Measurements from ENCODE around the gene MEGF11. TPM values are rescaled to one million over a fixed set of nuclear protein-coding genes. Genes with fewer than 3 reads are reported as not detected.

Gene MEGF11
- total RNA-seq, 1 experiment from 2014 or later, result 2.3 TPM

DNA sequence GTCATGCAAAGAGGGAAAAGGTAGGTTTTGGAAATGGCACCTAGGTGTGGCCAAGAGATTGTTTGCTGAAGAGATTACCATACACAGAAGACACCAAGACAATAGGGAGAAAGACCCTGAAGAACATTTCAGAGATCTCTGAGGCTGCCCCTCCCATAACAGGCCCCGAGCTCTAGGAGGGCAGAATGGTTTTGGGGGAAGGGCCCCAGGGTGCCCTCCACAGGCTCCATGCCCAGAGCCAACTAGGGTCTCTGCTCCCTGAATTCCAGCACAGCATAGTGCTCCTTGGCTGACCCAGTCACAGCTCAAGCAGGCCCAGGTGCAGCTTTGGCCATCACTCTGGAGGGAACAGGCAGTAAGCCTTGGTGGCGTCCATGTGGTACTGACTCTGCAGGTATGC lies 220.4 kb downstream of the MEGF11 start:
- POLR2A ChIA-PET, result no interaction called here
- no peak for TF ChIP-seq CBX3 (IDR thresholded peaks at IDR 0.05; ENCODE audit: low read depth)
- TF ChIP-seq POLR2A (IDR thresholded peaks at IDR 0.05; ENCODE audit: borderline replicate concordance, extremely low read depth, insufficient read depth, insufficient read length), result no peak
- no peak for TF ChIP-seq YY1 (IDR thresholded peaks at IDR 0.05; ENCODE audit: extremely low read depth, insufficient replicate concordance, low read depth, low read length)
- CTCF ChIA-PET, result no interaction called here
- no peaks in the 10 kb centered on the region for H3K36me3 ChIP-seq (ENCODE audit: control insufficient read depth in 1 of 2, insufficient read depth in 2 of 2, low read length in 2 of 2)
- no peak overlapping the region for H2AFZ ChIP-seq (ENCODE audit: low read depth, low read length, poor library complexity, severe bottlenecking)
- H3K79me2 ChIP-seq (ENCODE audit: insufficient read depth, low read length), result no peaks in the 10 kb centered on the region
- H3K4me1 ChIP-seq (ENCODE audit: control insufficient read depth in 1 of 2, insufficient read depth in 2 of 2, low read length in 2 of 2), result peaks cover 0 to 11% of the 10 kb centered on the region in 2 experiments; a peak in 2 of 4 replicates
- no peak for DNase-seq (ENCODE audit: low read depth, low spot score)
- H3K9me3 ChIP-seq (ENCODE audit: control insufficient read depth in 1 of 2, insufficient read depth in 1 of 2, low read depth in 1 of 2, low read length in 2 of 2), result no peaks in the 10 kb centered on the region; a peak in 1 of 4 replicates
- no peak for ATAC-seq
- BruUV-seq (replicated peaks), result no TSS peak
- H3K9me2 ChIP-seq (ENCODE audit: insufficient read depth), result no peaks in the 10 kb centered on the region
- intact Hi-C loops (cut with micrococcal nuclease), result no loop called here
- no peaks in the 10 kb centered on the region for H3K27me3 ChIP-seq (ENCODE audit: insufficient read depth, low read length)
- RAD21 ChIA-PET (ENCODE audit: low non-redundant PET in 1 of 2, low total read pairs in 2 of 2, uncharacterized antibody in 2 of 2, unreplicated experiment in 2 of 2), result no interaction called here
- no peak overlapping the region for H3K9ac ChIP-seq (ENCODE audit: low read length)
- no peak overlapping the region for H3K4me3 ChIP-seq (replicated peaks in 1 of 2; ENCODE audit: low read depth in 1 of 2, low read length in 2 of 2)
- H3K27ac ChIP-seq (ENCODE audit: low read depth, low read length), result no peak overlapping the region
- no peak overlapping the region for H3K4me2 ChIP-seq (ENCODE audit: low read length)
- H4K20me1 ChIP-seq (ENCODE audit: insufficient read depth), result no peaks in the 10 kb centered on the region

DNA sequence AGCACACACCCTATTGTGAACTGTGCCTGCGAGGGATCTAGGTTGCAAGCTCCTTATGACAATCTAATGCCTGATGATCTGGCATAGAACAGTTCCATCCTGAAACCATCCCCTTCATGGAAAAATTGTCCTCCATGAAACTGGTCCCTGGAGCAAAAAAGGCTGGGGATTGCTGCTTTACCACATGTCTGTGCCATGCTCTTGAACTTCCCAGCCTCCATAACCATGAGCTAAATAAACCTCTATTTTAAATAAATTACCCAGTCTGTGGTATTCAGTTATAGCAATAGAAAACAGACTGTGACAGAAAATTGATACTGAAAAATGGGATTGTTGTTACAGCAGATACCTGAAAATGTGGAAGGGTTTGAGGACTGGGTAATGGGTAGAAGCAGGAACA lies 221.5 kb downstream of the MEGF11 start:
- intact Hi-C loops (cut with micrococcal nuclease), result no loop called here
- TF ChIP-seq TCF7L2 (IDR thresholded peaks at IDR 0.05; ENCODE audit: borderline replicate concordance, extremely low read depth, insufficient read depth, insufficient read length) (no peak), POLR2A (IDR thresholded peaks at IDR 0.05; ENCODE audit: borderline replicate concordance, extremely low read depth, insufficient read depth, insufficient read length) (no peak), RAD21 (IDR thresholded peaks at IDR 0.05; ENCODE audit: low read depth) (no peak), EZH2phosphoT487 (IDR thresholded peaks at IDR 0.05; ENCODE audit: borderline replicate concordance) (no peak), CBX3 (IDR thresholded peaks at IDR 0.05; ENCODE audit: low read depth) (no peak), SP1 (IDR thresholded peaks at IDR 0.05; ENCODE audit: low read depth) (no peak), ELF1 (IDR thresholded peaks at IDR 0.05; ENCODE audit: borderline replicate concordance, low read depth) (no peak), EGR1 (IDR thresholded peaks at IDR 0.05; ENCODE audit: low read depth) (no peak), CEBPB (IDR thresholded peaks at IDR 0.05; ENCODE audit: low read depth) (no peak), JUND (IDR thresholded peaks at IDR 0.05) (no peak), EZH2 (IDR thresholded peaks at IDR 0.05) (no peak), SRF (IDR thresholded peaks at IDR 0.05; ENCODE audit: low read depth) (no peak)
- TF ChIP-seq, protein P1, sequence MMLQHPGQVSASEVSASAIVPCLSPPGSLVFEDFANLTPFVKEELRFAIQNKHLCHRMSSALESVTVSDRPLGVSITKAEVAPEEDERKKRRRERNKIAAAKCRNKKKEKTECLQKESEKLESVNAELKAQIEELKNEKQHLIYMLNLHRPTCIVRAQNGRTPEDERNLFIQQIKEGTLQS (IDR thresholded peaks at IDR 0.05), result no peak
- TF ChIP-seq, protein P2, sequence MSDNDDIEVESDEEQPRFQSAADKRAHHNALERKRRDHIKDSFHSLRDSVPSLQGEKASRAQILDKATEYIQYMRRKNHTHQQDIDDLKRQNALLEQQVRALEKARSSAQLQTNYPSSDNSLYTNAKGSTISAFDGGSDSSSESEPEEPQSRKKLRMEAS (IDR thresholded peaks at IDR 0.05), result no peak
- TF ChIP-seq, protein P3, sequence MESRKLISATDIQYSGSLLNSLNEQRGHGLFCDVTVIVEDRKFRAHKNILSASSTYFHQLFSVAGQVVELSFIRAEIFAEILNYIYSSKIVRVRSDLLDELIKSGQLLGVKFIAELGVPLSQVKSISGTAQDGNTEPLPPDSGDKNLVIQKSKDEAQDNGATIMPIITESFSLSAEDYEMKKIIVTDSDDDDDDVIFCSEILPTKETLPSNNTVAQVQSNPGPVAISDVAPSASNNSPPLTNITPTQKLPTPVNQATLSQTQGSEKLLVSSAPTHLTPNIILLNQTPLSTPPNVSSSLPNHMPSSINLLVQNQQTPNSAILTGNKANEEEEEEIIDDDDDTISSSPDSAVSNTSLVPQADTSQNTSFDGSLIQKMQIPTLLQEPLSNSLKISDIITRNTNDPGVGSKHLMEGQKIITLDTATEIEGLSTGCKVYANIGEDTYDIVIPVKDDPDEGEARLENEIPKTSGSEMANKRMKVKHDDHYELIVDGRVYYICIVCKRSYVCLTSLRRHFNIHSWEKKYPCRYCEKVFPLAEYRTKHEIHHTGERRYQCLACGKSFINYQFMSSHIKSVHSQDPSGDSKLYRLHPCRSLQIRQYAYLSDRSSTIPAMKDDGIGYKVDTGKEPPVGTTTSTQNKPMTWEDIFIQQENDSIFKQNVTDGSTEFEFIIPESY (IDR thresholded peaks at IDR 0.05; ENCODE audit: extremely low read depth, insufficient replicate concordance, low read length), result no peak
- BruUV-seq (replicated peaks), result no TSS peak
- H3K79me2 ChIP-seq (ENCODE audit: insufficient read depth, low read length), result no peaks in the 10 kb centered on the region
- H3K36me3 ChIP-seq (ENCODE audit: control insufficient read depth in 1 of 2, insufficient read depth in 2 of 2, low read length in 2 of 2), result no peaks in the 10 kb centered on the region
- H4K20me1 ChIP-seq (ENCODE audit: insufficient read depth), result no peaks in the 10 kb centered on the region
- ChIA-PET POLR2A (no interaction called here), CTCF (no interaction called here), RAD21 (ENCODE audit: low non-redundant PET in 1 of 2, low total read pairs in 2 of 2, uncharacterized antibody in 2 of 2, unreplicated experiment in 2 of 2) (no interaction called here)
- no peak overlapping the region for H2AFZ ChIP-seq (ENCODE audit: low read depth, low read length, poor library complexity, severe bottlenecking)
- no peaks in the 10 kb centered on the region for H3K9me2 ChIP-seq (ENCODE audit: insufficient read depth)
- H3K9me3 ChIP-seq (ENCODE audit: control insufficient read depth in 1 of 2, insufficient read depth in 1 of 2, low read depth in 1 of 2, low read length in 2 of 2), result no peaks in the 10 kb centered on the region; a peak in 1 of 4 replicates
- H3K4me3 ChIP-seq (replicated peaks in 1 of 2; ENCODE audit: low read depth in 1 of 2, low read length in 2 of 2), result no peak overlapping the region
- ATAC-seq (no peak), DNase-seq (ENCODE audit: low read depth, low spot score) (no peak)
- no peak overlapping the region for H3K27ac ChIP-seq (ENCODE audit: low read depth, low read length)
- peaks cover 10 to 22% of the 10 kb centered on the region in 2 experiments for H3K4me1 ChIP-seq (ENCODE audit: control insufficient read depth in 1 of 2, insufficient read depth in 2 of 2, low read length in 2 of 2)
- H3K9ac ChIP-seq (ENCODE audit: low read length), result no peak overlapping the region
- H3K27me3 ChIP-seq (ENCODE audit: insufficient read depth, low read length), result no peaks in the 10 kb centered on the region
- H3K4me2 ChIP-seq (ENCODE audit: low read length), result no peak overlapping the region
